Measurements from ENCODE around the gene SEPTIN11. TPM values are rescaled to one million over a fixed set of nuclear protein-coding genes. Genes with fewer than 3 reads are reported as not detected.

SEPTIN11 gene
- polyA plus RNA-seq, 1 donor from 2014 or later = 61.3 TPM

- TF ChIP-seq CTCF (IDR thresholded peaks at IDR 0.05; ENCODE audit: poor library complexity, severe bottlenecking) (no peak), EZH2 (IDR thresholded peaks at IDR 0.05; ENCODE audit: borderline replicate concordance, insufficient read depth, low read length, poor library complexity, severe bottlenecking) (no peak), POLR2AphosphoS5 (IDR thresholded peaks at IDR 0.05) (no peak), SMC3 (conservative IDR thresholded peaks at IDR 0.05; ENCODE audit: poor library complexity) (no peak), TAF1 (IDR thresholded peaks at IDR 0.05; ENCODE audit: low read depth) (no peak), RAD21 (conservative IDR thresholded peaks at IDR 0.05) (no peak), EP300 (conservative IDR thresholded peaks at IDR 0.05; ENCODE audit: poor library complexity, severe bottlenecking) (no peak), REST (IDR thresholded peaks at IDR 0.05; ENCODE audit: borderline replicate concordance) (no peak), MXI1 (conservative IDR thresholded peaks at IDR 0.05; ENCODE audit: poor library complexity, severe bottlenecking) (no peak)
- no peak overlapping the region for H3K27ac ChIP-seq (ENCODE audit: low read length)
- H3K9ac ChIP-seq (ENCODE audit: low read length) = no peak overlapping the region
- no peaks in the 10 kb centered on the region for H3F3A ChIP-seq (ENCODE audit: insufficient read depth, low read length, poor library complexity, severe bottlenecking)
- no peak overlapping the region for H3K4me3 ChIP-seq (ENCODE audit: low read length)
- H4K20me1 ChIP-seq (ENCODE audit: insufficient read depth) = no peaks in the 10 kb centered on the region
- H3K4me2 ChIP-seq (ENCODE audit: low read length) = no peak overlapping the region
- H3K27me3 ChIP-seq (ENCODE audit: insufficient read depth, low read depth, low read length) = no peaks in the 10 kb centered on the region
- H2AFZ ChIP-seq (ENCODE audit: low read depth, low read length) = no peak overlapping the region
- H3K9me3 ChIP-seq (ENCODE audit: low read length) = no peaks in the 10 kb centered on the region
- H3K9me2 ChIP-seq (ENCODE audit: insufficient read depth, low read length) = no peaks in the 10 kb centered on the region
- H3K79me2 ChIP-seq (replicated peaks; ENCODE audit: insufficient read depth, low read length) = peaks cover 57% of the 10 kb centered on the region
- no peaks in the 10 kb centered on the region for H3K36me3 ChIP-seq (ENCODE audit: insufficient read depth, low read length)
Measured at GRCh38 chr4:76969941-76970529, 20.5 kb downstream of the SEPTIN11 start.

- no peaks in the 10 kb centered on the region for H3K27me3 ChIP-seq (ENCODE audit: insufficient read depth, low read depth, low read length)
- no peaks in the 10 kb centered on the region for H3F3A ChIP-seq (ENCODE audit: insufficient read depth, low read length, poor library complexity, severe bottlenecking)
- no peak overlapping the region for H2AFZ ChIP-seq (ENCODE audit: low read depth, low read length)
- TF ChIP-seq POLR2AphosphoS5 (IDR thresholded peaks at IDR 0.05) (no peak), EZH2 (IDR thresholded peaks at IDR 0.05; ENCODE audit: borderline replicate concordance, insufficient read depth, low read length, poor library complexity, severe bottlenecking) (no peak), MXI1 (conservative IDR thresholded peaks at IDR 0.05; ENCODE audit: poor library complexity, severe bottlenecking) (no peak), CTCF (IDR thresholded peaks at IDR 0.05; ENCODE audit: poor library complexity, severe bottlenecking) (no peak), RAD21 (conservative IDR thresholded peaks at IDR 0.05) (no peak), TAF1 (IDR thresholded peaks at IDR 0.05; ENCODE audit: low read depth) (no peak), REST (IDR thresholded peaks at IDR 0.05; ENCODE audit: borderline replicate concordance) (no peak), SMC3 (conservative IDR thresholded peaks at IDR 0.05; ENCODE audit: poor library complexity) (no peak), EP300 (conservative IDR thresholded peaks at IDR 0.05; ENCODE audit: poor library complexity, severe bottlenecking) (no peak)
- H3K9me2 ChIP-seq (ENCODE audit: insufficient read depth, low read length) = no peaks in the 10 kb centered on the region
- peaks cover 7% of the 10 kb centered on the region for H3K36me3 ChIP-seq (ENCODE audit: insufficient read depth, low read length)
- no peaks in the 10 kb centered on the region for H4K20me1 ChIP-seq (ENCODE audit: insufficient read depth)
- H3K9ac ChIP-seq (ENCODE audit: low read length) = no peak overlapping the region
- H3K27ac ChIP-seq (ENCODE audit: low read length) = no peak overlapping the region
- H3K4me3 ChIP-seq (ENCODE audit: low read length) = no peak overlapping the region
- peaks cover 59% of the 10 kb centered on the region for H3K79me2 ChIP-seq (replicated peaks; ENCODE audit: insufficient read depth, low read length)
- no peak overlapping the region for H3K4me2 ChIP-seq (ENCODE audit: low read length)
- no peaks in the 10 kb centered on the region for H3K9me3 ChIP-seq (ENCODE audit: low read length)
Measured at GRCh38 chr4:76972306-76972705, 22.8 kb downstream of the SEPTIN11 start.
